ENCODE results near the gene CTBP2.

The CTBP2 gene

GRCh38 chr10:125022671-125023070 is 137.7 kb downstream of the CTBP2 start:
- no peak for DNase-seq (ENCODE audit: low spot score)

GRCh38 chr10:125021686-125022344 is 138.5 kb downstream of the CTBP2 start:
- no peak for DNase-seq (ENCODE audit: low spot score)

GRCh38 chr10:125020871-125021270 is 139.5 kb downstream of the CTBP2 start:
- DNase-seq (ENCODE audit: low spot score): no peak

- no peak for DNase-seq (ENCODE audit: low spot score)
Observed at GRCh38 chr10:125020386-125020785, 140.0 kb downstream of the CTBP2 start.

- no peak for DNase-seq (ENCODE audit: low spot score)
Observed at GRCh38 chr10:125018576-125019143, 141.7 kb downstream of the CTBP2 start.

GRCh38 chr10:125017547-125018298 is 142.6 kb downstream of the CTBP2 start:
- DNase-seq (ENCODE audit: low spot score): no peak

- no peak for DNase-seq (ENCODE audit: low spot score)
Observed at GRCh38 chr10:125016611-125017202, 143.7 kb downstream of the CTBP2 start.

- no peak for DNase-seq (ENCODE audit: low spot score)
Observed at GRCh38 chr10:125016123-125016522, 144.2 kb downstream of the CTBP2 start.

GRCh38 chr10:125015356-125015944 is 144.9 kb downstream of the CTBP2 start:
- no peak for DNase-seq (ENCODE audit: low spot score)

GRCh38 chr10:125014836-125015355 is 145.5 kb downstream of the CTBP2 start:
- DNase-seq (ENCODE audit: low spot score): no peak

GRCh38 chr10:125014086-125014830 is 146.1 kb downstream of the CTBP2 start:
- no peak for DNase-seq (ENCODE audit: low spot score)

GRCh38 chr10:125013529-125013872 is 146.9 kb downstream of the CTBP2 start:
- DNase-seq (ENCODE audit: low spot score): no peak

- DNase-seq (ENCODE audit: low spot score): no peak
Observed at GRCh38 chr10:125012851-125013528, 147.4 kb downstream of the CTBP2 start.

GRCh38 chr10:125011926-125012705 is 148.2 kb downstream of the CTBP2 start:
- no peak for DNase-seq (ENCODE audit: low spot score)

GRCh38 chr10:125011171-125011925 is 149.0 kb downstream of the CTBP2 start:
- no peak for DNase-seq (ENCODE audit: low spot score)

GRCh38 chr10:125010362-125010761 is 150.0 kb downstream of the CTBP2 start:
- no peak for DNase-seq (ENCODE audit: low spot score)

GRCh38 chr10:125009661-125010161 is 150.7 kb downstream of the CTBP2 start:
- DNase-seq (ENCODE audit: low spot score): no peak

- DNase-seq (ENCODE audit: low spot score): no peak
Observed at GRCh38 chr10:125008689-125009638, 151.4 kb downstream of the CTBP2 start.

All from ecto neural progenitor cell (in vitro differentiated cells).